ENCODE measurements around the gene HEATR5A. TPM values are rescaled to one million over a fixed set of nuclear protein-coding genes. Genes with fewer than 3 reads are reported as not detected.

Gene HEATR5A
- total and polyA plus RNA-seq, 8 donors = 3.6 to 92.8 (median 20.7) TPM

DNA sequence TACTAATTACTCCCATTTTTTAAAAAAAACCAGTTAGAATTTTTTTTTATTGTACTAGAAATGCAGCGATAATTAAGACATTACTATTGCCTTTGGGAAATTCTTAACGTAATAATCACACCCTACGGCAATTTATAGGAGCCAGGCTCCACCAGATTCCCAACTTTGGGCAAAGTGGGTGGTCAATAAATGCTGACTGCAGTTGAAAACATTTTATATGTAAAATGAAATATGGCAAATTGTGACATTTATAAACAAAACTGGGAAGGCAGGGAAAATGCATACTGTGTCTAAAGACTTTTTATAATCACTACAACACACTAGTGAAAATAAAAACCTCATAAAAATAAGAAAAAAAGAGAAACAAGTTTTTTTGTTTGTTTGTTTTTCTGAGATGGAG lies 119.5 kb downstream of the HEATR5A start:
- no peaks in the 10 kb centered on the region for H3K4me1 ChIP-seq
- WGBS, 5 donors = 95 to 98% (median 96%) methylated on average over 3 of the region's 3 CpGs
- H3K4me3 ChIP-seq = no peak overlapping the region
- H3K36me3 ChIP-seq = peaks cover 6 to 72% (median 65%) of the 10 kb centered on the region in 4 donors
- intact Hi-C loops (cut with DNase I; ENCODE audit: low total_unique reads) = no loop called here
- TF ChIP-seq POLR2A (IDR thresholded peaks at IDR 0.05) = no peak
- no peak for TF ChIP-seq POLR2AphosphoS5 (IDR thresholded peaks at IDR 0.05)
- TF ChIP-seq, protein P1, sequence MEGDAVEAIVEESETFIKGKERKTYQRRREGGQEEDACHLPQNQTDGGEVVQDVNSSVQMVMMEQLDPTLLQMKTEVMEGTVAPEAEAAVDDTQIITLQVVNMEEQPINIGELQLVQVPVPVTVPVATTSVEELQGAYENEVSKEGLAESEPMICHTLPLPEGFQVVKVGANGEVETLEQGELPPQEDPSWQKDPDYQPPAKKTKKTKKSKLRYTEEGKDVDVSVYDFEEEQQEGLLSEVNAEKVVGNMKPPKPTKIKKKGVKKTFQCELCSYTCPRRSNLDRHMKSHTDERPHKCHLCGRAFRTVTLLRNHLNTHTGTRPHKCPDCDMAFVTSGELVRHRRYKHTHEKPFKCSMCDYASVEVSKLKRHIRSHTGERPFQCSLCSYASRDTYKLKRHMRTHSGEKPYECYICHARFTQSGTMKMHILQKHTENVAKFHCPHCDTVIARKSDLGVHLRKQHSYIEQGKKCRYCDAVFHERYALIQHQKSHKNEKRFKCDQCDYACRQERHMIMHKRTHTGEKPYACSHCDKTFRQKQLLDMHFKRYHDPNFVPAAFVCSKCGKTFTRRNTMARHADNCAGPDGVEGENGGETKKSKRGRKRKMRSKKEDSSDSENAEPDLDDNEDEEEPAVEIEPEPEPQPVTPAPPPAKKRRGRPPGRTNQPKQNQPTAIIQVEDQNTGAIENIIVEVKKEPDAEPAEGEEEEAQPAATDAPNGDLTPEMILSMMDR (IDR thresholded peaks at IDR 0.05) = no peak
- no peak for TF ChIP-seq EP300 (IDR thresholded peaks at IDR 0.05)
- DNase-seq = no peak
- no peaks in the 10 kb centered on the region for H3K9me3 ChIP-seq
- no peaks in the 10 kb centered on the region for H3K27me3 ChIP-seq
- no peak overlapping the region for H3K27ac ChIP-seq

DNA sequence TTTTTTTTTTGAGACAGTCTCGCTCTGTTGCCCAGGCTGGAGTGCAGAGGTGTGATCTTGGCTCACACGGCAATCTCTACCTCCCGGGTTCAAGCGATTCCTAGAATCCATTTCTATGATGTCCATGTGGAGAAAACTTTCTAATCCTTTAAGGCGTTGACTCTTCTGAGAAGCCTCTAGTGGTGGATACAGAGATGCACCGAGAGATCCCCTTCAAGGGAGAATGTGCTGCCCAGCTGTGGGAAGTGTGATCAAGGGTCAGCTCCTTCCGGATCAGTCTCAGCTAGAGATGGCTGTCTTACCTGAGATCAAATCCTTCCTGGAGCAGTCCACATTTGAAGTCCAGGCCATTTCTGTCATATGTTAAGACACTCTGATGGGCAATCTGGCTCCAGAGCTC lies 120.1 kb downstream of the HEATR5A start:
- WGBS, 5 donors = 96 to 99% (median 97%) methylated on average over 7 of the region's 7 CpGs
- Histone ChIP-seq H3K27me3 (no peaks in the 10 kb centered on the region), H3K4me1 (no peaks in the 10 kb centered on the region), H3K36me3 (peaks cover 6 to 72% (median 62%) of the 10 kb centered on the region in 4 donors), H3K9me3 (no peaks in the 10 kb centered on the region), H3K27ac (no peak overlapping the region), H3K4me3 (no peak overlapping the region)
- intact Hi-C loops (cut with DNase I; ENCODE audit: low total_unique reads) = no loop called here
- TF ChIP-seq, protein P1 (IDR thresholded peaks at IDR 0.05) = no peak
- no peak for TF ChIP-seq POLR2AphosphoS5 (IDR thresholded peaks at IDR 0.05)
- TF ChIP-seq POLR2A (IDR thresholded peaks at IDR 0.05) = no peak
- TF ChIP-seq EP300 (IDR thresholded peaks at IDR 0.05) = no peak
- DNase-seq = no peak

DNA sequence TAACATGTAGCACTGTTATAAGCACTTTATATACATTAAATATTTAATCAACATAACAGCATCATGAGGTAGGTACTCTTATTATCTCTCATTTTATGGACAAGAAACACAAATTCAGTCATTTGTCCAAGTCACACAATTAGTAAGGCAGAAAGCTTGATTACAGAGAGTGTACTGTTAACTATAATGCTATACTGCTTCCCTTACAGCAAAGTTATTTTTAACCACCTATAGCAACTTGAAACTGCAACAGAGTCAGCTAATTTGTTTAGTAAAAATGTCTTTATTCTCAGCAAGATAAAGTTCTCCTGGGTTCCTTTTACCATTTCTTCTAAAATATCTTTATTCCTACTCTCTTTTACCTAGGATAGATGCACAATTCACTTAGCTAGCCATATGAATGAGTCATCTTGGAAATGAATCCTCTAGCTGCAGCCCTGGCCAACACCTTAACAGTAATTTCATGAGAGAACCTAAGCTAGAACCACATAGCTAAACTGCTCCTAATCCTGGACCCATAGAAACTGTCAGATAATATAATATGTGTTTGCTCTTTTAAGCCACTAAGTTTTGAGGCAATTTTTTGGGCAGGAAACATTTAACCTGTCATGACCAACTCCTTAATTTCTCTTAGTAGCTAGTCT lies 122.5 kb downstream of the HEATR5A start:
- no peaks in the 10 kb centered on the region for H3K27me3 ChIP-seq
- no peaks in the 10 kb centered on the region for H3K9me3 ChIP-seq
- intact Hi-C loops (cut with DNase I; ENCODE audit: low total_unique reads) = no loop called here
- TF ChIP-seq POLR2AphosphoS5 (IDR thresholded peaks at IDR 0.05) = no peak
- no peak for TF ChIP-seq EP300 (IDR thresholded peaks at IDR 0.05)
- TF ChIP-seq, protein P1 (IDR thresholded peaks at IDR 0.05) = no peak
- TF ChIP-seq POLR2A (IDR thresholded peaks at IDR 0.05) = no peak
- no peak for DNase-seq
- H3K4me1 ChIP-seq = no peaks in the 10 kb centered on the region
- no peak overlapping the region for H3K27ac ChIP-seq
- no peak overlapping the region for H3K4me3 ChIP-seq
- peaks cover 6 to 70% (median 53%) of the 10 kb centered on the region in 4 donors for H3K36me3 ChIP-seq

DNA sequence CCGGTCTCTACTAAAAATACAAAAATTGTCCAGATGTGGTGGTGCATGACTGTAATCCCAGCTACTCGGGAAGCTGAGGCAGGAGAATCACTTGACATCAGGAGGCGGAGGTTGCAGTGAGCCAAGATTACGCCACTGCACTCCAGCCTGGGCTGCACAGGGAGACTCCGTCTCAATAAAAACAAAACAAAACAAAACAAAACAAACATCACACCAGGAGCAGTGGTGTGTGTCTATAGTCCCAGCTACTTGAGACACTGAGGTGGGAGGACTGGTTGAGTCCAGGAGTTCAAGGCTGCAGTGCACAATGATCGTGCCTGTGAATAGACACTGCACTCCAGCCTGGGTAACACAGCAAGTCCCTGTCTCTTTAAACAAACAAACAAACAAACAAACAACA lies 123.2 kb downstream of the HEATR5A start:
- 87 to 93% (median 90%) methylated on average over 5 to 6 of the region's 6 CpGs for WGBS, 5 donors
- no peaks in the 10 kb centered on the region for H3K4me1 ChIP-seq
- H3K4me3 ChIP-seq = no peak overlapping the region
- TF ChIP-seq POLR2AphosphoS5 (IDR thresholded peaks at IDR 0.05) (no peak), EP300 (IDR thresholded peaks at IDR 0.05) (no peak), POLR2A (IDR thresholded peaks at IDR 0.05) (no peak)
- TF ChIP-seq, protein P1 (IDR thresholded peaks at IDR 0.05) = no peak
- no peaks in the 10 kb centered on the region for H3K9me3 ChIP-seq
- intact Hi-C loops (cut with DNase I; ENCODE audit: low total_unique reads) = no loop called here
- H3K27me3 ChIP-seq = no peaks in the 10 kb centered on the region
- H3K27ac ChIP-seq = no peak overlapping the region
- peaks cover 3 to 67% (median 50%) of the 10 kb centered on the region in 4 donors for H3K36me3 ChIP-seq
- DNase-seq = no peak
